Stimulated activated CD8-positive, alpha-beta memory T cell treated with anti-CD3 and anti-CD28 coated beads, Interleukin-4, amount 100 ng/mL, for 1 hour (primary cell): ENCODE measurements around the gene TMEM178B.
"Not testable (repeated sequence)": the region's sequence is repeated elsewhere in the genome, so short reads cannot be mapped to it uniquely, and the experiment has no call there.

Experiments used
- DNase-seq, 2 donors: peaks; one replicate each; pipeline ENCODE4 v3.0.0-alpha.2; 2020; ENCODE audit warnings: low read depth in 2 of 2, low spot score in 1 of 2

The TMEM178B gene

DNA sequence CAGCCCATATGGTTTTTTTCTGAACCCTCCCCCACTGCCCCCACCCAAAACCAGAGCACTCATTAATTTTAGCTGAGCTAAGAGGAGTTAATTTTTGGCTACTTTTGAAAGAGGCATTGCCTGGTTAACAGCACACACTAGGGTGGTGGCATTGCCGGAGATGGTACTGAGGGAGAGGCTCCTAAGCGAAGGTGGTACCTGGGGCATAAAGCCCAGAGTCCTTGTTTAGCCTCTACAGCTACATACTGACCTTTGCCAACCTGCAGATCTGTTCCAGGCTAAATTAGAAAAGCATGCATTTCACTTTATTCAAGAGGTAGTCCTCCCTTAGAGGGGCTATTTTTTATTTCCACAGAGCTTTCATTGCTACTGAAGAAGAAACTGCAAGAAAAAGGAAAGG is 304.5 kb downstream of the TMEM178B start:
- no peak for DNase-seq

DNA sequence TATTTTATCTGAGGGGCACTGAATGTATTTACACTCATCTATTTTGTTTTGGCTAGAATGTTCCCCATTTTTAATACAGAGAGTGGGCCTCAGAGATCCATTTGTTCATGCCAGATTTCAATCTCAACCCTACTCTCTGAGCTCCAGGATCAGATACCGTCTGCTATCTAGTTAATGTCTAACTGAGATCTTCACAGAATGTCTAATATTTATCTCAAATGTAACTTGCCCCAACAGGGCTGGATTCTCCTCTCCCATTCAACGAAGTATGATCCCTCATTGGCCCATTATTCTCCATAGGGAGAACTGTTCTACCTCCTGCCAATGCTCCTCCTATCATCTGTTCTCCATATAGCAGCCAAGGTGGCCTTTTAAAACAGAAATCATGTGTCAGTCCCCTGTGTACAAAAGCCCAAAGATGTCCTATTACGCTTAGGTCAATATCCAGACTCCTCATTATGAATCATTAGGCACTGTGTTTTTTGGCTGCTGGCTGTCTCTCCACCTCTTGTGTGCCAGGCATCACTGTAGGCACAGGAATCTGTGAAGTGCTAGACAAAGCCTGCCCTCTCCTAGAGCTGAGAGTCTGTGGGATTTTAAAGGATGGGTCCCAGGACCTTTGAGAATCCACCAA is 308.0 kb downstream of the TMEM178B start:
- no peak for DNase-seq

DNA sequence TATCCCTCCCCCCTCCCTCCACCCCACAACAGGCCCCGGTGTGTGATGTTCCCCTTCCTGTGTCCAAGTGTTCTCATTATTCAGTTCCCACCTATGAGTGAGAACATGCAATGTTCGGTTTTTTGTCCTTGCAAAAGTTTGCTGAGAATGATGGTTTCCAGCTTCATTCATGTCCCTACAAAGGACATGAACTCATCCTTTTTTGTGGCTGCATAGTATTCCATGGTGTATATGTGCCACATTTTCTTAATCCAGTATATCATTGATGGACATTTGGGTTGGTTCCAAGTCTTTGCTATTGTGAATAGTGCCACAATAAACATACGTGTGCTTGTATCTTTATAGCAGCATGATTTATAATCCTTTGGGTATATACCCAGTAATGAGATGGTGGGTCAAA is 309.5 kb downstream of the TMEM178B start:
- not testable (repeated sequence) for DNase-seq

DNA sequence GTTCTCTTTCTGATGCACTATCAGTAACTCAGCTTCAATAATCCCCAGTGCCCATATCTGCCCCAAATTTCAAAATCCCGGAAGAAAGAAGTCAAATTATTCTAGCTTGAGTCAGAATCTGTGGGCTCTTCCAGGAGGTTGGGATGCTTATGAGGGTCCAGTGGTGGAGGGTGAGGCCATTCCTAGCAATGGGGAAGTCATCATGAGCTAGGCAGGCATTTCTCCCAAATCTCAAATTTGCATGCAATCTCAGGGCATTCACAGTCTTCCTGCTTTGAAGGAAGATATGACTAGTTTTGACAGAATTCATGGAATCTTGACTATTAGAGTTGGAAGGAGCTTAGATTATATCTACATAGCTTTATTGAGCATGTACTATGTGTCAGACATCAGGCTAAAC is 313.0 kb downstream of the TMEM178B start:
- no peak for DNase-seq

DNA sequence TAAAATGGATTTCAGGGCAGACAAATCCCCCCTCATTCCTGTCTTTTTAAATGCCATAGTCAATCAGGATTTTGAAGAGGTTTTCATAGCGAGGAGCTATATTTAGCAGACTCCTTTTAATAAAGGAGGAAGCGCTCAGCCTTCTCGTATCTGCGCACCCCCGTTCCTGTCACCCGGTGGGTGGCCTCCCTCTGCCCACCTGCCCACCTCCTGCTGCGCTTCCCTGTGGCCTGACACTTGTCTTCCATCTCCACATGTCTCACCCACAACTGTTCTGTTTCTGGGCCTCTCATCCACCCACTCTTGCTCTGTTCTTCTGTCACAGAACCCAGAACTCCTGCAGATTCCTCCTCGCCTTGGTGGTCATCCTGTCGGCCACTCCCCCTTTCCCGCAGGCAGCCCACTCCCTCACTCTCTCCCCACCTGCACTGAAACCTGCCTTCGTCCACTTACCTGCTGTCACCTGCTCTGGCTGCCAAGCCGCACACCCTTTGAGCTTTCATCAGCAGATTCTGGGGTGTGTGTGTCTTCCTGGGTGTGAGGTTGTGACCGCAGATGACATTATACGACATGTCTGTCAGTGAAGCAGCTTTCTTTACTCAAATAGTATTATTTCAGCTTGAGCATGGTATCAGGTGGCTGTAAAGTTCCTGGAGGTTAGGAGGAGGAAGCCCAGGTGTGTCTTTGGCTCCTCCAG is 313.8 kb downstream of the TMEM178B start:
- no peak for DNase-seq

DNA sequence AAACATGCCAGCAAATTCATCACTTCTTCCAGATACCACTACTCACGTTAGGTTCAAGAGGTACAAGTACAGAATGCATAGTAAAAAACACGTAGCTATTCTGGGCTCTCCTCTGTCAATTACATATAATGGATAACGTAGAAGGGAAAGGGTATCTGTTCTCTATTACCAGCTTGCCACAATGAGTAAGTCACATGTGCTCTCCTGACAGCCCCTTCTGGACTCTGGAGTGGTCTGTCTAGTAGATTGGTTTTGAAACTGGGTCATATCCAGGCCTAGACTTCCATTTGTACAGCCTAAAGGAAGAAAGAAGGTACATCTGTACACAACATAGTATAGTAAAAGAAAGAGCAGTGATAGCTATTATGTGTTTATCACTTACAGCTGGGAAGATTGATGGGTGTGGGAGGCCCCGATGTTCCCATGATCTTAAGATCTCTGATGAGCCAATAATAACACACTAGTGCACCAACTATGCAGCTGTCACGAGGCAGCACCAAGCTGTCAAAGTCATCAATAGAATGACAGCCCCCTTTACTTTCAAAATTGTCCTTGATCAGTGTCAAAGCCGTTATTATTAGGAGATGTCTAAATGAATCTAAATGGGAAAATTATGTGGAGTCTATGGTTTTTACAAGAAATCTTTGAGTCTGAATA is 315.4 kb downstream of the TMEM178B start:
- no peak for DNase-seq

DNA sequence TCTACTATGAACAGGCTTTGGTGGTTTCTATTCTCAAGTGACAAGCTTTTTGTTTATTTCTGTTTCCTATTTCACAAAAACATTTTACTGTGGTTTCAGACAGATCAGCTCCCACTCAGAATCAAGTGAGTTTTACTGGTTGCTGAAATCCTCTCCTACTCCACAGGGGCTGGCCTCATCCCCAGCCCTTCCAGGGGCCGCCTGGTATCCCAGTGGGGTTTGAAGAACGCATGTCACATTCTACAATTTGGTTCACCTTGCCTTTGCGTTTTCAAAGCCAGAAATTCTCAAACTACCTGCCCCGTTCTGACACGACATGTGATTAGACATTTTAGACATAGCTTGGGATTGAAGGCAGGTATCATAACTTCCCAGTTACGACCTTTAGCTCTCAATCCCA is 316.5 kb downstream of the TMEM178B start:
- DNase-seq, result no peak

GRCh38 chr7:141393056-141393455 is 319.2 kb downstream of the TMEM178B start:
- no peak for DNase-seq

DNA sequence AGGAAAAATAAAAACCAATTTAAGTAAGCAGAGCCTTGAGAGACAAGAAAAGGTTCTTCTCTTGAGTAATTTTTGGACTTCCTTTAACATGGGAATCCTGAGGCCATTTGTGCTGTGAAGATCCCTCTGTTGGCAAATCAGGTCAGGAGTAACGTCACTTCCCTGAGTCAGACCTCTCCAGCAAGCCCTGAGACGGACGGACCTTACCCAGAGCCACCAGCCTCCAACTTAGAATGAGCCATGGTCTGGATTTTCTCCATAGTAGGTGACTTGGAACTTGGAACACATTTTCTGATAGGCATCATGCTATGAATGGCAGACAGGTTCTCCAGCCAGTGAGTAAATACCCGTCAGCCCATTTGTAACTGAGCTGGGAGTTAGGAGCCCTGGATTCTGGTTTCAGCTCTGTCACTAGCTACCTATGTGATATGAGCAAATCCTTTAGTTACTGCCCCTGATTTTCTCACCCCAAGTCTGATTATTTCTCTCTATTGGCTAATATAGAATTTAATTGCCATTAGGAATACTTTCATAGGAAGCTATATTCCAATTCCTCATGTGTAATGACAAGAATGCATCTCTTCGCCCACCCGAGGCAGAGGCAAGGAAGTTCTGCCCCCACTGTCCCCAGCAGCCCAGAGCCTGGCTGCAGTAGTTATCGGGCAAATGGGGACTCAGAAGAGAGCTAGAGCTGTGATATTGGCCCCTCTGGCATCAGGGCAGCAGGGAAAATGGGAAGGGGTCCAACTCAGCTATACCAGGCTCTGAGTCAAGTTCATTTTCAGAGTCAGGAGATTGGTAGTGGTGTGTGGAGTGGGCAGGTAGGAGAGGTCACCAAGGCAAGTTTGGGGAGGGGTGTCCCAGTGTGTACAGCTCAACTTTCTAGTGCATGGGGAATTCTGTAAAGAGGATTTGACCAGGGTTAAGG is 323.6 kb downstream of the TMEM178B start:
- no peak for DNase-seq

- no peak for DNase-seq
Measured at GRCh38 chr7:141400356-141400755, 326.5 kb downstream of the TMEM178B start.

- DNase-seq, result no peak
Measured at GRCh38 chr7:141402277-141402996, 328.6 kb downstream of the TMEM178B start.

GRCh38 chr7:141403846-141404245 is 330.0 kb downstream of the TMEM178B start:
- DNase-seq, result not testable (repeated sequence)

DNA sequence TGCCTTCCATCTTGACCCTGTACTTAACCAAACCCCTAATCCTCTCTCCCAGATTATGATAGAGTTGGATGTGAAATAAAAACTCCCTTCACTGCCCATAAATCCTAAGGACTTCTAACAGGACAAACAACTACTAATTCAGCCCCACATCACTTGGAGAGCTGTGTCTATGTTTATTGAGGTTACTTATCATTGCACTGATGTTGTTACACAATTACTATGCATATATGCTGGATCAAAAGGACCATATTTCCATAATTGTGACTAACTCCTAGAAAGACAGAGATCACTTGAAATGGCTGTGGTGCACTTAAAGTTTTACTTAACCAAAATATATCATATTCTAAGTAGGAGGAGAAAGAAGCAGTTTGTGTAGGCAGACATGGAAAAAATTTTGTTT is 332.5 kb downstream of the TMEM178B start:
- no peak for DNase-seq

GRCh38 chr7:141407893-141408292 is 334.0 kb downstream of the TMEM178B start:
- no peak for DNase-seq

- no peak for DNase-seq
Measured at GRCh38 chr7:141408440-141408839, 334.6 kb downstream of the TMEM178B start.

GRCh38 chr7:141409219-141409618 is 335.4 kb downstream of the TMEM178B start:
- DNase-seq, result no peak

- DNase-seq, result no peak
Measured at GRCh38 chr7:141409801-141410329, 336.0 kb downstream of the TMEM178B start.

DNA sequence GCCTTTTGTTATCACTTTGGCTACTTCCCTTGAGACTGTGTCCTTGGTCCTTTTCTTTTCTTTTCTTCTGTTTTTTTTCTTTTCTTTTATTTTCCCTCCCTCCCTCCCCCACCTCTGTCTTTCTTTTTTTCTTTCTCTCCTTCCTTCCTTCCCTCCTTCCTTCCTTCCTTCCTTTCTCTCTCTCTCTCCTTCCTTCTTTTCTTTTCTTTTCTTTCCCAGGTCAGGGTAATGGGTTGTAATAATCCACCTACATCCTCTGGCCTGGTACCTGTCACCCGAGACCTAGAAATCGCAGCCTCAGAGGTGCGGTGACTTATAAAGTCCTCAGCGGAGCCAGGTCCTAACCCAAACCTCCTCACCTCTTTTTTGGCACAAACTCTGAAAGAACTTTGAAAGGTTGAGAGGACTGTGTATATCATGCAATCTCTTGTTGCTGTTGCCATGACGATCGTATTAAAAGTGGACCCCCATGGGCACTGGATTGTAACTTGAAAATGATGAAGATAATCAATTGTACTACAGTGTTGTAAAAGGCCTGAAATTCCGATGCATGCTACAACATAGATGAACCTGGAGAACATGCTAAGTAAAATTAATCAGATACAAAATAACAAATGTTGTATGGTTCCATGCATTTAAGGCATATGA is 336.6 kb downstream of the TMEM178B start:
- no peak for DNase-seq

DNA sequence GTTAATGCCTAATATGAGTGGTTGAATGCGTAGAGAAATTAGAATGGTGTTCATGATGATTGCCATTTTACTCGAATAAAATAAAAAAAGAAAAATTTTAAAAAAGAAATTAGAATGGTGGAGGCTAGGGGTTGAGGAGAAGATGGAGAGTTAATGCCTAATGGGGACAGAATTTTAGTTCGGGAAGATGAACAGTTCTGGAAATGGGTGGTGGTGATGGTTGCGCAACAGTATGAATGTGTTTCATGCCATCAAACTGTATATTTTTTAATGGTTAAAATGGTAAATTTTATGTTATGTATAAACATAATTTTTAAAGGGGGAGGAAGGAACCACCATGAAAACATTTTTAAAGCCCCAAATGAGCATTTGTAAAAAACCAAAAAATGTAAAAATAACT is 337.3 kb downstream of the TMEM178B start:
- DNase-seq, result no peak

DNA sequence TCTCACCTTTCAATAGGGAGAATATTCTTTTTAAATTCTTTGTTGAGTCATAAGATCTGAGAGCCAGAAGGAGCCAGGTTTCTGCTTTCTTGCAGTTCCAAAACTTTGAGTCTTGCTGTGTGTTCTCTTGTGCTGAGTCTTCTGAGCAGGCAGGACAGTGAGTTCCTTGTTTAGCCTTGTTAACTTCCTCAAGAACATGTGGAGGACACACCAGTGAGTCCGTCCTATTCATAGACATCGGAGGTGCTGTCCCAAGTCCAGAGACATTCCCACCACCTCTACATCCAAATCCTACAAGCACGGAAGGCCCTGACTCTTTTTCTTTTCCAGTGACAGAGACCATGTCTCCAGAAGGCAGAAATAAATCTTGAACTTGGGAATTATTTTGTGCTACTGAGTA is 342.1 kb downstream of the TMEM178B start:
- DNase-seq, result no peak
